ENCODE measurements around the gene TMEM17.

DNA sequence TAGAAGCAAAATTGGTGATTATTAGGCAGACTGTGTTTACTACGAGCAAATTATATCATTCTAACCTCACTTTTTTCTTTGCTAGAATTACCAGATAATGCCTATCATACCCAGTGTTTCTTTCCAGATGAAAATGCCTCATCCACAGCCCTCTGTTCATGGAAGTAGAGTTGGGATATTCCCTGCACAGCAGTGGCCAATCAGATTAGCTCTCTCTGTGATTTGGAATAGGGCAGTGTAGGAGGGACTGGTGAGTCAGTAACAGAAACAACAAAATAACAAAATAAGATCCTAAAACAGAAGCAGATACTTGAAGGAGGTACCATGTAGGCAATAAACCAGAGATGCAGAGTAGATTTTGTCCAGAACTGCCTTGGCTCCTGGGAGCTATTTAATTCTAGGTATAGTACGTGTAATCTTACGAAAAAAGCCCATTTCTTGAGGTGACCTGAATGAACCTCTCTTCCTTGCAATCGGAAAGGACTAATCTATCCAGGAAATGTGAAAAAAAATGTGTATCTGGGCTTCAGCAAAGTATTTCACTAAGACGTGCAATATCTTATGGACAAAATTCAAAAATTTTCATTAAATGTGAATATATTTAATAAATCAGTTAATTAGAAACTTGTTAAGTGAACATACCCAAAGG, 18.4 kb upstream of the TMEM17 start:
- no peak for TF ChIP-seq POLR2A (IDR thresholded peaks at IDR 0.05)
- TF ChIP-seq, protein P1, sequence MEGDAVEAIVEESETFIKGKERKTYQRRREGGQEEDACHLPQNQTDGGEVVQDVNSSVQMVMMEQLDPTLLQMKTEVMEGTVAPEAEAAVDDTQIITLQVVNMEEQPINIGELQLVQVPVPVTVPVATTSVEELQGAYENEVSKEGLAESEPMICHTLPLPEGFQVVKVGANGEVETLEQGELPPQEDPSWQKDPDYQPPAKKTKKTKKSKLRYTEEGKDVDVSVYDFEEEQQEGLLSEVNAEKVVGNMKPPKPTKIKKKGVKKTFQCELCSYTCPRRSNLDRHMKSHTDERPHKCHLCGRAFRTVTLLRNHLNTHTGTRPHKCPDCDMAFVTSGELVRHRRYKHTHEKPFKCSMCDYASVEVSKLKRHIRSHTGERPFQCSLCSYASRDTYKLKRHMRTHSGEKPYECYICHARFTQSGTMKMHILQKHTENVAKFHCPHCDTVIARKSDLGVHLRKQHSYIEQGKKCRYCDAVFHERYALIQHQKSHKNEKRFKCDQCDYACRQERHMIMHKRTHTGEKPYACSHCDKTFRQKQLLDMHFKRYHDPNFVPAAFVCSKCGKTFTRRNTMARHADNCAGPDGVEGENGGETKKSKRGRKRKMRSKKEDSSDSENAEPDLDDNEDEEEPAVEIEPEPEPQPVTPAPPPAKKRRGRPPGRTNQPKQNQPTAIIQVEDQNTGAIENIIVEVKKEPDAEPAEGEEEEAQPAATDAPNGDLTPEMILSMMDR (IDR thresholded peaks at IDR 0.05) = no peak

Data from esophagus squamous epithelium (tissue), 4 donors.